Measurements from ENCODE around the gene RPS6KA2. TPM values are rescaled to one million over a fixed set of nuclear protein-coding genes. Genes with fewer than 3 reads are reported as not detected.

Gene RPS6KA2
- total and polyA plus RNA-seq, 3 donors from 2014 or later, result 18.4 to 21.7 (median 19.8) TPM

DNA sequence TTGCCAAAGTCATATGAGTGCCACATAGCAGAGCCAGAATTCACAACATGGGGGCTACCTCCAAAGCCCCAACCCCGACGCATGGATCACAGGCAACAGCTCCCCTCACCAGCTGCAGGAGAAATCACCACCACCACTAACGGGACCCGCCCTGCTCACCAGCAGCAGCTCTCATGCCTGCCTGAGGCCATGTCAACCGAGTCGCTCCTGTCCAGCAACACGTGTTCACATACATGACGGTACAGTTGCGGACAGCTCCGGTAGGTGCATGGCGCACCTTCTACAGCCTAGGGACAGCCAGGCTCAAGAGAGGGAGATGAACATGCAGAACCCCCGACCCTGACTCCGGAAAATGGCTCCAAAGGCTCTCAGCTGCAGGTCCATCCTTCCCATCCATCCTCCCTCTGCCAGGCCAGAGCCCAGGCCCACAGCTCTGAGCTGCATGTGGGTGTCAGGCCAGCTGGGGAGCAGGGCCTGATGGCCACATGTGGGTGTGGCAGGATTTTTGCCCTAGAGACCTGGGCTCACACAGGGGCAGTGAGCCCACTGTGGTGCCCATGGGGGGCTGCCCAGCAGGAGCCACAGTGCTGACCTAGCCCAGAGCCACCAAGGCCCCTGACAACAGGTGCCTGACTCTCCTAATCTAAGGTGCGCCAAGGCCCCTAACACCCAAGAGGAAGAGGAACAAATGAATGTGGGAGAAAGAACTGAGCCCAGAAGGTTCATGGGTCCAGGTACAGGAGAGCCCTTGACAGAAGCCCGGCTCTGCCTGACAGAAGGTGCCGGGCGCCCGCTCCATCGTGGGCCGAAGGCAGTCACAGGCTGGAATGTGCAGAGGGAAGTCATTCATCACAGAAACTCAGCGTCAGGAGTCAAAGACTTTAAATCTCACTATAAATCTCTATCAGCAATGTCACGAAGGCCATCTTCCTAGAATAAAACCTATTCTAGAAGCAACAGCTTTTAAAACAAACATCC lies 10.5 kb downstream of the RPS6KA2 start:
- no peak for TF ChIP-seq POLR2A (IDR thresholded peaks at IDR 0.05)
- TF ChIP-seq, protein P1, sequence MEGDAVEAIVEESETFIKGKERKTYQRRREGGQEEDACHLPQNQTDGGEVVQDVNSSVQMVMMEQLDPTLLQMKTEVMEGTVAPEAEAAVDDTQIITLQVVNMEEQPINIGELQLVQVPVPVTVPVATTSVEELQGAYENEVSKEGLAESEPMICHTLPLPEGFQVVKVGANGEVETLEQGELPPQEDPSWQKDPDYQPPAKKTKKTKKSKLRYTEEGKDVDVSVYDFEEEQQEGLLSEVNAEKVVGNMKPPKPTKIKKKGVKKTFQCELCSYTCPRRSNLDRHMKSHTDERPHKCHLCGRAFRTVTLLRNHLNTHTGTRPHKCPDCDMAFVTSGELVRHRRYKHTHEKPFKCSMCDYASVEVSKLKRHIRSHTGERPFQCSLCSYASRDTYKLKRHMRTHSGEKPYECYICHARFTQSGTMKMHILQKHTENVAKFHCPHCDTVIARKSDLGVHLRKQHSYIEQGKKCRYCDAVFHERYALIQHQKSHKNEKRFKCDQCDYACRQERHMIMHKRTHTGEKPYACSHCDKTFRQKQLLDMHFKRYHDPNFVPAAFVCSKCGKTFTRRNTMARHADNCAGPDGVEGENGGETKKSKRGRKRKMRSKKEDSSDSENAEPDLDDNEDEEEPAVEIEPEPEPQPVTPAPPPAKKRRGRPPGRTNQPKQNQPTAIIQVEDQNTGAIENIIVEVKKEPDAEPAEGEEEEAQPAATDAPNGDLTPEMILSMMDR (IDR thresholded peaks at IDR 0.05), result no peak
- H3K9me3 ChIP-seq, result no peaks in the 10 kb centered on the region

DNA sequence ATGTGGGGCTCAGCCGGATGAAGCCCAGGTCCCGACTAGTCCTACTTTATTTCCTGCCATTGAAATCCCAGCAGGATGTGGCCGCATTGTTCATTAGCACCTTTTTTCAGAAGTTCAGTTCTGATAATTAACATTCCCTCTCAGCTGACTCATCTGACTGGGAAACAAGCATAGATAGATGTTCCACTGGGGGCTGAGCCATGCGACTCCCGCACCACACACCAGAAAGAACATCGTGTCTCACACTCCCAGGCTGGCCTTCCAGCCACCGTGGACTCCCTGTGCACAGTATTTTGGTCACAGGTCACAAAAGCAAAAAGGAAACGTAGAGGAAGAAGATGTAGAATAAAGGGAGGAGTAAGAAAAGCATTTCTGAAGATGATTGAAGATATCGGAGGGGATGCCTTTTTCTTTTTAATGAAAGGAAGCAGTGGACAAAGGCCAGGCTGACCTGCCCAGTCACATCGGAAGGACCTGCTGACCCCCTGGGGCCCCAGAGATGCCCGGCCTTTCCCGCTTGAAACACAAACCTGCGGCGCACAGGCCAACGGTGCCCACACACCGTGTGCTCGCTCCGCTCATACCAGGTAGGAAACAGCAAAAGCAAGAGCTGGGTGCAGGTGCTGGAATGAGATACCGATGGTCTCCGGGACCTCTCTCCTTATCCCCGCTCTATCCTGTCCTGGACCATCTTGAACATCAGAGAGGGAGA lies 11.8 kb downstream of the RPS6KA2 start:
- no peak overlapping the region for H3K4me3 ChIP-seq
- H3K27me3 ChIP-seq, result no peaks in the 10 kb centered on the region
- H3K27ac ChIP-seq, result peak overlapping the region in 1 of 2 donors; percentile 20
- no peaks in the 10 kb centered on the region for H3K36me3 ChIP-seq (ENCODE audit: low read depth, missing control alignments)
- H3K9me3 ChIP-seq, result no peaks in the 10 kb centered on the region
- DNase-seq, result peak; percentile 62
- intact Hi-C loops (cut with DNase I; ENCODE audit: low total_unique reads), result no loop called here
- peaks cover 34% of the 10 kb centered on the region for H3K4me1 ChIP-seq
- TF ChIP-seq POLR2A (IDR thresholded peaks at IDR 0.05), result no peak
- TF ChIP-seq, protein P1 (IDR thresholded peaks at IDR 0.05), result no peak
- WGBS, 2 donors, result 67 to 70% methylated on average over 21 of the region's 21 CpGs

More for the DNA sequence above, 10.5 kb downstream of the RPS6KA2 start:
- Histone ChIP-seq H3K4me3 (no peak overlapping the region), H3K4me1 (peaks cover 41% of the 10 kb centered on the region), H3K36me3 (ENCODE audit: low read depth, missing control alignments) (no peaks in the 10 kb centered on the region), H3K27ac (no peak overlapping the region), H3K27me3 (no peaks in the 10 kb centered on the region)
- intact Hi-C loops (cut with DNase I; ENCODE audit: low total_unique reads), result no loop called here
- no peak for DNase-seq
- WGBS, 2 donors, result 92 to 93% methylated on average over 9 to 22 of the region's 22 CpGs

DNA sequence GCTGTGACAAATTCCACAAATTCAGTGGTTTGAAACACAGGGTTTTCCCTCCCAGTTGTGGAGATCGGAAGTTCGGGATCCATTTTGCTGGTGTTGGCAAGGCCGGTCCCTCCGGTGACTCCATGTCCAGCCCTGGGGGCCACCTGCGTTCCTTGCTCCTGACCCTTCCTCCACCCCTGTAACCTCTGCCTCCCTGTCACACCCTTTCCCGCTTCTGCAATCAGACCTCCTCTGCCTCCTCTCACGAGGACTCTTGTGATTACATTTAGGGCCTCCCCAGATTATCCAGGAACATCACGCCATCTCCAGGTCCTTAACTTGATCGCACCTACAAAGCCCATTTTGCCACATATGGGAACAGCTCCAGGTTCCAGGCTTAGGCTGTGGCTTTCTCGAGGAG lies 12.5 kb downstream of the RPS6KA2 start:
- Histone ChIP-seq H3K4me1 (peaks cover 30% of the 10 kb centered on the region), H3K4me3 (no peak overlapping the region), H3K9me3 (no peaks in the 10 kb centered on the region), H3K36me3 (ENCODE audit: low read depth, missing control alignments) (no peaks in the 10 kb centered on the region), H3K27me3 (no peaks in the 10 kb centered on the region), H3K27ac (peak overlapping the region in 1 of 2 donors; percentile 20)
- WGBS, 2 donors, result 68 to 77% methylated on average over 10 of the region's 10 CpGs
- DNase-seq, result no peak
- intact Hi-C loops (cut with DNase I; ENCODE audit: low total_unique reads), result no loop called here
- TF ChIP-seq, protein P1 (IDR thresholded peaks at IDR 0.05), result no peak
- no peak for TF ChIP-seq POLR2A (IDR thresholded peaks at IDR 0.05)

DNA sequence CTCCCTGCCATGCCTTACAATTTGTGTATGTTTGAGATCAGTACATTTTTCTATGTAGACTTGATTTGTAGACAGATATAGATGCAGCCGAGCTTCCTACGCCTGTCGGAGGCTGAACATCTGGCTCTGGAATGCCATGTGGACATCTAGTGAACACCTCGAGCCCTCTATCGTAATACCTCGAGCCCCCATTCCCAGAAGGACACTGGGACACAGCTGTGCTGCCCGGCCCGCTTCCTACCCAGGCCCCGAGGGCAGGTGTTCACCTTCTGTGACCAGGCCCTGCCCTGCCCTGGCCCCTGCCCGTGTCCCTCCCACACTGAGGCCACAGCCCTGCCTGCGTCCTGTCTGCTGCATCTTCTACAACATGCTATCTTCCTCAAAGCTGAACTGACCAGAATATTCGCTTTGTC lies 12.9 kb downstream of the RPS6KA2 start:
- Histone ChIP-seq H3K4me1 (peaks cover 26% of the 10 kb centered on the region), H3K27me3 (no peaks in the 10 kb centered on the region), H3K36me3 (ENCODE audit: low read depth, missing control alignments) (no peaks in the 10 kb centered on the region), H3K9me3 (no peaks in the 10 kb centered on the region), H3K4me3 (no peak overlapping the region), H3K27ac (peak overlapping the region in 1 of 2 donors; percentile 20)
- 84 to 91% methylated on average over 12 of the region's 12 CpGs for WGBS, 2 donors
- no peak for DNase-seq
- TF ChIP-seq POLR2A (IDR thresholded peaks at IDR 0.05), result no peak
- TF ChIP-seq, protein P1 (IDR thresholded peaks at IDR 0.05), result no peak
- intact Hi-C loops (cut with DNase I; ENCODE audit: low total_unique reads), result no loop called here

Data from testis (tissue), 3 donors.